HG02981 (cell line): ENCODE data around the gene ZBP1.

Experiments used
- ATAC-seq: cut with Tn5 transposase; IDR thresholded peaks from one replicate; pipeline ENCODE4 v1.9.1; 2021; ENCODE audit warnings: mild to moderate bottlenecking, moderate library complexity; ENCODE audit not compliant: unreplicated experiment

Gene ZBP1

GRCh38 chr20:57576617-57577550, 43.3 kb downstream of the ZBP1 start:
- ATAC-seq, result no peak

GRCh38 chr20:57576002-57576401, 44.2 kb downstream of the ZBP1 start:
- no peak for ATAC-seq

GRCh38 chr20:57574954-57575353, 45.3 kb downstream of the ZBP1 start:
- ATAC-seq, result no peak

GRCh38 chr20:57573894-57574293, 46.3 kb downstream of the ZBP1 start:
- ATAC-seq, result no peak

GRCh38 chr20:57573242-57573641, 47.0 kb downstream of the ZBP1 start:
- no peak for ATAC-seq

GRCh38 chr20:57571782-57572416, 48.3 kb downstream of the ZBP1 start:
- ATAC-seq, result no peak

GRCh38 chr20:57570920-57571319, 49.3 kb downstream of the ZBP1 start:
- ATAC-seq, result no peak

GRCh38 chr20:57570145-57570850, 49.9 kb downstream of the ZBP1 start:
- no peak for ATAC-seq

- no peak for ATAC-seq
These were observed 51.3 kb downstream of the ZBP1 start for GRCh38 chr20:57568960-57569359.

GRCh38 chr20:57568088-57568896, 51.9 kb downstream of the ZBP1 start:
- ATAC-seq, result no peak

GRCh38 chr20:57567471-57568079, 52.7 kb downstream of the ZBP1 start:
- no peak for ATAC-seq

- no peak for ATAC-seq
These were observed 53.3 kb downstream of the ZBP1 start for GRCh38 chr20:57566803-57567459.

GRCh38 chr20:57566399-57566798, 53.8 kb downstream of the ZBP1 start:
- no peak for ATAC-seq

- ATAC-seq, result no peak
These were observed 55.1 kb downstream of the ZBP1 start for GRCh38 chr20:57564951-57565642.

- ATAC-seq, result no peak
These were observed 55.9 kb downstream of the ZBP1 start for GRCh38 chr20:57564180-57564802.

GRCh38 chr20:57563522-57563921, 56.7 kb downstream of the ZBP1 start:
- no peak for ATAC-seq

- ATAC-seq, result no peak
These were observed 57.4 kb downstream of the ZBP1 start for GRCh38 chr20:57562541-57563465.
